Adrenal gland (tissue), 12 donors: ENCODE data around the gene SEC14L5. TPM values are rescaled to one million over a fixed set of nuclear protein-coding genes. Genes with fewer than 3 reads are reported as not detected.

ENCODE experiments used
- DNase-seq, 7 donors: peaks; one replicate each; pipeline ENCODE4 v3.0.0-alpha.2; 2019 to 2020
- H3K27ac ChIP-seq, 5 donors: fragments of 200-600 bp; sonication (generic) in 4 of 5; 1 replicate in 3 of 5; 2 replicates in 2 of 5; pipeline versions ENCODE4 v1.5.1 to v1.8.0; 2016 to 2020; ENCODE audit warnings: mild to moderate bottlenecking in 1 of 5
- H3K27me3 ChIP-seq: fragments of 200-600 bp; 2 replicates; pipeline ENCODE4 v1.8.0; 2021
- H3K36me3 ChIP-seq, 2 donors: fragments of 200-600 bp; replicated peaks in 1 of 2; 1 replicate in 1 of 2; 2 replicates in 1 of 2; pipeline versions ENCODE4 v1.5.1 to v1.8.0; 2018 to 2022
- H3K4me1 ChIP-seq, 2 donors: fragments of 200-600 bp; replicated peaks in 1 of 2; 1 replicate in 1 of 2; 2 replicates in 1 of 2; pipeline versions ENCODE4 v1.5.1 to v1.8.0; 2018 to 2021
- H3K4me3 ChIP-seq, 4 donors: fragments of 200-600 bp; sonication (generic) in 3 of 4; one replicate each; pipeline ENCODE4 v1.5.1; 2016 to 2018
- H3K9me3 ChIP-seq, 3 donors: fragments of 200-600 bp; sonication (generic) in 1 of 3; replicated peaks in 1 of 3; 1 replicate in 2 of 3; 2 replicates in 1 of 3; pipeline versions ENCODE4 v1.5.1 to v1.8.0; 2016 to 2021
- POLR2A ChIP-seq, 2 donors: fragments of 450-650 bp; IDR thresholded peaks; one replicate each; pipeline ENCODE4 v1.6.1; 2017; ENCODE audit warnings: antibody characterized with exemption in 2 of 2, mild to moderate bottlenecking in 2 of 2, moderate library complexity in 1 of 2
- WGBS, 4 donors: extraction: QIAGEN DNeasy Blood & Tissue Kit in 2 of 4; methylation state at CpG; one replicate each; pipeline versions ENCODE4 v1.1.5 to v1.1.7; 2013 to 2017; 5-methylcytosine and 5-hydroxymethylcytosine counted together
- intact Hi-C, 2 donors: fragments of 100-400 bp; cut with DNase I; formaldehyde crosslinking; loops; one replicate each; pipeline versions ENCODE4 v1.14.1 to v1.15.0; 2022 to 2023
- polyA plus RNA-seq, 3 donors: library from polyadenylated mRNA; stranded (reverse); fragments of 200-250 nt in 2 of 3; fragments of 350-450 nt in 1 of 3; fragmentation: Illumina TruSeq in 1 of 3; extraction: RNeasy Lipid Tissue Mini Kit (QIAGEN cat#74804) in 1 of 3; gene quantifications; one replicate each; pipeline ENCODE4 v1.2.3, GENCODE V29; 2013 to 2014
- total RNA-seq, 9 donors: library from RNA; depleted of rRNA in 4 of 9; stranded (reverse); fragments of >200 nt in 4 of 9; fragments of 120-200 nt in 1 of 9; fragmentation: NEBNext Ultra II Directional in 1 of 9; extraction: Animal tissue kit (Norgen Biotek cat#: 25700) in 1 of 9; gene quantifications; one replicate each; pipeline versions ENCODE4 v1.1.0 to v1.2.4, GENCODE V29; 2013 to 2023
- TF ChIP-seq, protein P1 (sequence below), 6 experiments: fragments of 450-650 bp in 4 of 6; fragments of 200-600 bp in 2 of 6; sonication (generic) in 1 of 6; IDR thresholded peaks; 1 replicate in 5 of 6; 2 replicates in 1 of 6; pipeline versions ENCODE4 v1.5.1 to v1.8.0; 2016 to 2021; ENCODE audit warnings: antibody characterized with exemption in 6 of 6, mild to moderate bottlenecking in 2 of 6, moderate library complexity in 1 of 6
- donor health status: healthy with polysubstance abuse.
- donor health status: Bipolar disorder and iron deficiency.
- donor health status: DM: yes; HTN: yes; CAD: no.
- donor health status: DM: no; HTN: no; CAD: no.
- donor health status: DM: no; HTN: no; CAD: no.
- donor health status: DM: yes; HTN: yes; CAD: no.

Gene SEC14L5
- total and polyA plus RNA-seq, 12 donors: 0.12 to 1.8 (median 0.69) TPM

DNA sequence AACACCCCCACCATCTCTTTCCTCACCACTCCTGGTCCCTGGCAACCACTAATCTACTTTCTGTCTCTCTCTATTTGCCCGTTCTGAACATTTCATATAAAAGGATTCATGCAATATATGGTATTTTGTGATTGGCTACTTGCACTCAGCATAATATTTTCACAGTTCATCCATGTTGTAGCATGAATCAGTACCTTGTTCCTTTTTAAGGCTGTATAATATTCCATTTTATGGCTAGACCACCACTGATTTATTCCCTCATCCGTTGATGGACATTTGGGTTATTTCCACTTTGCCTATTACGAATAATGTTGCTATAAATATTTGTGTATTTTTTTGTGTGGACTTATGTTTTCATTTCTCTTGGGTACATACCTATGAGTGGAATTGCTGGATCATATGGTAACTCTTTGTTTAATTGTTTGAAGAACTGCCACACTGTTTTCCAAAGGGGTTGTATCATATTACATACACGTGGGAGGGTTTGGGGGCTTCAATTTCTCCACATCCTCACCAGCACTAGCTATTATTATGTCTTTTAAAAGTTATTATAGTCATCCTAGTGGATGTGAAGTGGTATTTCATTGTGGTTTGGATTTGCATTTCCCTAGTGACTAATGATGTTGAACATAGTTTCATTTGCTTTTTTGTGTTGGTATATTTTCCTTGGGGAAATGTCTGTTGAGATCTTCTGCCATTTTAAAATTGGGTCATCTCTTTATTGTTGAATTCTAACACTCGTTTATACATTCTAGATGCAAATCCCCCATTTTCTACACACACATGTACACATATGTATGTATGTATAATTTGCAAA is 26.3 kb downstream of the SEC14L5 start:
- H3K4me1 ChIP-seq: peaks cover 11 to 14% of the 10 kb centered on the region in 2 donors
- no peaks in the 10 kb centered on the region for H3K36me3 ChIP-seq
- no peak for TF ChIP-seq POLR2A (IDR thresholded peaks at IDR 0.05)
- TF ChIP-seq, protein P1, sequence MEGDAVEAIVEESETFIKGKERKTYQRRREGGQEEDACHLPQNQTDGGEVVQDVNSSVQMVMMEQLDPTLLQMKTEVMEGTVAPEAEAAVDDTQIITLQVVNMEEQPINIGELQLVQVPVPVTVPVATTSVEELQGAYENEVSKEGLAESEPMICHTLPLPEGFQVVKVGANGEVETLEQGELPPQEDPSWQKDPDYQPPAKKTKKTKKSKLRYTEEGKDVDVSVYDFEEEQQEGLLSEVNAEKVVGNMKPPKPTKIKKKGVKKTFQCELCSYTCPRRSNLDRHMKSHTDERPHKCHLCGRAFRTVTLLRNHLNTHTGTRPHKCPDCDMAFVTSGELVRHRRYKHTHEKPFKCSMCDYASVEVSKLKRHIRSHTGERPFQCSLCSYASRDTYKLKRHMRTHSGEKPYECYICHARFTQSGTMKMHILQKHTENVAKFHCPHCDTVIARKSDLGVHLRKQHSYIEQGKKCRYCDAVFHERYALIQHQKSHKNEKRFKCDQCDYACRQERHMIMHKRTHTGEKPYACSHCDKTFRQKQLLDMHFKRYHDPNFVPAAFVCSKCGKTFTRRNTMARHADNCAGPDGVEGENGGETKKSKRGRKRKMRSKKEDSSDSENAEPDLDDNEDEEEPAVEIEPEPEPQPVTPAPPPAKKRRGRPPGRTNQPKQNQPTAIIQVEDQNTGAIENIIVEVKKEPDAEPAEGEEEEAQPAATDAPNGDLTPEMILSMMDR (IDR thresholded peaks at IDR 0.05): peak in 1 of 6 experiments; percentile 16
- peaks cover 11% of the 10 kb centered on the region for H3K27me3 ChIP-seq
- DNase-seq: no peak
- no peak overlapping the region for H3K4me3 ChIP-seq
- no peaks in the 10 kb centered on the region for H3K9me3 ChIP-seq
- WGBS, 4 donors: 62 to 67% (median 64%) methylated on average over 5 of the region's 5 CpGs
- intact Hi-C loops: no loop called here
- H3K27ac ChIP-seq: no peak overlapping the region

DNA sequence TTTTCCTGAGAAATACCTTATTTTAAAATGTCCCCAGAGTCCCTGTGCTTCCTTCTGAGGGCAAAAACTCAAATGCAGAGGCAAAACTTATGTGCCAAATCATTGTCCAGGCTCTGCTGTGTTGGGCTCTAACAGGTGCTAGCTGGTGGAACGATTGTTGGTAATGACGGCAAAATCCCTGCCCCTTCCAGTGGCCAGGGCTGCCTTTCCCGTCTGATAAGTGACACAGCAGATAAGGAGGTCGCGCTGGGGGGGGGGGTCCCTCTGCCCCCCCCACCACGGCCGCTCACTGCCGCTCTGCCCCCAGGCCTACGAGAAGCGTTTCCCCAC is 29.1 kb downstream of the SEC14L5 start:
- peaks cover 5 to 7% of the 10 kb centered on the region in 2 donors for H3K4me1 ChIP-seq
- no peak overlapping the region for H3K4me3 ChIP-seq
- H3K27ac ChIP-seq: no peak overlapping the region
- DNase-seq: no peak
- WGBS, 4 donors: 1 to 10% (median 4%) methylated on average over 3 to 10 of the region's 10 CpGs
- H3K9me3 ChIP-seq: no peaks in the 10 kb centered on the region
- TF ChIP-seq, protein P1 (IDR thresholded peaks at IDR 0.05): no peak
- no peak for TF ChIP-seq POLR2A (IDR thresholded peaks at IDR 0.05)
- intact Hi-C loops: no loop called here
- H3K36me3 ChIP-seq: no peaks in the 10 kb centered on the region
- H3K27me3 ChIP-seq: peaks cover 17% of the 10 kb centered on the region

DNA sequence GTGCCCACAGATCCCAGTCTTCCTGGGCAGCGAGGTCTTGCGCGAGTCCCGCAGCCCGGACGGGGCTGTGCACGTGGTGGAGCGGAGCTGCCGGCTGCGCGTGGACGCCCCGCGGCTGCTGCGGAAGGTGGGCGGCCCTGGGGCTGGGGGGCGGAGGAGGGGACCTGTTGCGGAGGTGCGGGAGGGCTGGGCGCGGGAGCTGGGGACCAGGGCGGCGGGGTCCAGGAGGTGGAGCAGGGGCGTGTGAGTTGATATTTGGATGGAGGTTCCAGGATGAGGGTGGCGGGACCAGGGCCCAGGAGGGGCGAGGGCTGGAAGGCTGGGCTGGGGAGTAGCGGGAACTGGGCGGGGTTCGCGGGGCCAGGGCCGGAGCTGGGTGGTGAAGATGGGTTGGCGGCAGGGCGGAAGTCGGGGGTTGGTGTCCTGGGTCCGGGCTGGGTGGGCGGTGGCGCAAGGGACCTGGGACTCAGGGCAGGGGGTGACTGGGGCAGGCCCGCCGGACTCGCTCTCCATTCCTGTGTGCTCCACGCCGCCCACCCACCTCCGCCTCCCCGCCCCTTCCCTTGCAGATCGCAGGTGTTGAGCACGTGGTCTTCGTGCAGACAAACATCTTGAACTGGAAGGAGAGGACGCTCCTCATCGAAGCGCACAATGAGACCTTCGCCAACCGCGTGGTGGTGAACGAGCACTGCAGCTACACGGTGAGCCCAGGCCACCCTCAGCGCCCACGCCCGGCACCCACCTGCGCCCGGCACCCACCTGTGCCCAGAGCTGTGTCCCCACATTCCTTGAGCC is 29.6 kb downstream of the SEC14L5 start:
- TF ChIP-seq, protein P1 (IDR thresholded peaks at IDR 0.05): no peak
- no peak for TF ChIP-seq POLR2A (IDR thresholded peaks at IDR 0.05)
- H3K4me3 ChIP-seq: no peak overlapping the region
- H3K36me3 ChIP-seq: no peaks in the 10 kb centered on the region
- H3K27me3 ChIP-seq: peaks cover 17% of the 10 kb centered on the region
- intact Hi-C loops: no loop called here
- peaks cover 0 to 2% of the 10 kb centered on the region in 2 donors for H3K4me1 ChIP-seq
- WGBS, 4 donors: 16 to 28% (median 17%) methylated on average over 25 to 60 of the region's 60 CpGs
- no peaks in the 10 kb centered on the region for H3K9me3 ChIP-seq
- no peak overlapping the region for H3K27ac ChIP-seq
- DNase-seq: no peak

DNA sequence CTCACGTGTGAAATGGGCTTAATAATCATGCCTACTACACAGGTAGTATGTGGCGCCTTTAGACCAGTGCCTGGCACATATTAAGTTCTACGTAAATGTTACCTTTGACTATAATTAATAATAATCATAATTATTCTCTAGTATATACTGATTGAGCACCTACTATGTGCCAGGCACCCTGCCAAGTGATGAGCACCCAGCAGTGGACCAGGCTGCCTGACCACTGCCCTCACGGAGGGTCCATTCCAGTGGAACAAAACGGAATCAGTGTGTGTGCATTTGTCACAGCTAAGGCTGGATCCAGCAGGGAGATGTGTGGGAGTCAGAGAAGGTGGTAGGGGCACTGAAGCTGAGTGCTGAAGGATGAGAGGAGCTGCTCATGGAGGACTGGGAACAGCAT is 30.5 kb downstream of the SEC14L5 start:
- peaks cover 17% of the 10 kb centered on the region for H3K27me3 ChIP-seq
- H3K4me1 ChIP-seq: peaks cover 0 to 2% of the 10 kb centered on the region in 2 donors
- H3K36me3 ChIP-seq: no peaks in the 10 kb centered on the region
- intact Hi-C loops: no loop called here
- TF ChIP-seq, protein P1 (IDR thresholded peaks at IDR 0.05): no peak
- TF ChIP-seq POLR2A (IDR thresholded peaks at IDR 0.05): no peak
- no peak for DNase-seq
- WGBS, 4 donors: 88 to 93% (median 89%) methylated on average over 5 of the region's 5 CpGs
- H3K4me3 ChIP-seq: no peak overlapping the region
- H3K27ac ChIP-seq: no peak overlapping the region
- H3K9me3 ChIP-seq: no peaks in the 10 kb centered on the region
